Measurements from ENCODE around the gene DLG4. TPM values are rescaled to one million over a fixed set of nuclear protein-coding genes. Genes with fewer than 3 reads are reported as not detected.
A peak's percentile ranks its signal among the peaks of the same experiment; 100 is the strongest.

The DLG4 gene
- polyA plus RNA-seq, 1 experiment, result 10.2 TPM

Small RNA genes lying within 50 kb of the gene (small RNA-seq; reads per million reads assigned to genes)
- gene AC120057.4 (ENCODE audit: insufficient read length, low read depth), result not detected
- gene MIR324 (ENCODE audit: insufficient read length, low read depth), result 1,123 reads per million, percentile 96 among the genes with 10 or more reads in this experiment
- not detected for gene RF00019 (ENCODE audit: insufficient read length, low read depth)

Other genes with a start within 250 kb of the DLG4 start
- not detected in 2 replicates for gene ALOX12, start 223.8 kb downstream of the DLG4 start, polyA plus RNA-seq (2011; rRNA removed)
- 240 and 332 TPM in 2 replicates for gene RNASEK, start 207.2 kb downstream of the DLG4 start, polyA plus RNA-seq (2011; rRNA removed)
- 0.02 TPM in 1 of 2 replicates, not detected in the other for gene BCL6B, start 196.8 kb downstream of the DLG4 start, polyA plus RNA-seq (2011; rRNA removed)
- 1.5 and 1.7 TPM in 2 replicates for gene SLC16A13, start 183.8 kb downstream of the DLG4 start, polyA plus RNA-seq (2011; rRNA removed)
- not detected in 2 replicates for gene SLC16A11, start 175.7 kb downstream of the DLG4 start, polyA plus RNA-seq (2011; rRNA removed)
- gene CLEC10A, start 139.6 kb downstream of the DLG4 start, polyA plus RNA-seq (2011; rRNA removed), result not detected in 2 replicates
- gene ASGR2, start 105.0 kb downstream of the DLG4 start, polyA plus RNA-seq (2011; rRNA removed), result not detected in 2 replicates
- gene ASGR1, start 40.5 kb downstream of the DLG4 start, polyA plus RNA-seq (2011; rRNA removed), result 1.1 and 1.5 TPM in 2 replicates
- gene ACADVL, start 102 bp upstream of the DLG4 start, polyA plus RNA-seq (2011; rRNA removed), result 217 and 262 TPM in 2 replicates
- gene DVL2, start 14.7 kb upstream of the DLG4 start, polyA plus RNA-seq (2011; rRNA removed), result 5.1 and 8.2 TPM in 2 replicates
- 56.3 and 58.7 TPM in 2 replicates for gene PHF23, start 19.6 kb upstream of the DLG4 start, polyA plus RNA-seq (2011; rRNA removed)
- gene GABARAP, start 22.6 kb upstream of the DLG4 start, polyA plus RNA-seq (2011; rRNA removed), result 929 and 984 TPM in 2 replicates
- gene CTDNEP1, start 31.9 kb upstream of the DLG4 start, polyA plus RNA-seq (2011; rRNA removed), result 115 and 151 TPM in 2 replicates
- 25.9 and 28.0 TPM in 2 replicates for gene ELP5, start 32.4 kb upstream of the DLG4 start, polyA plus RNA-seq (2011; rRNA removed)
- 0.84 and 1.0 TPM in 2 replicates for gene CLDN7, start 42.6 kb upstream of the DLG4 start, polyA plus RNA-seq (2011; rRNA removed)
- 0.15 and 0.21 TPM in 2 replicates for gene SLC2A4, start 61.9 kb upstream of the DLG4 start, polyA plus RNA-seq (2011; rRNA removed)
- 0.02 TPM in 1 of 2 replicates, not detected in the other for gene YBX2, start 74.8 kb upstream of the DLG4 start, polyA plus RNA-seq (2011; rRNA removed)
- gene EIF5A, start 87.8 kb upstream of the DLG4 start, polyA plus RNA-seq (2011; rRNA removed), result 466 and 469 TPM in 2 replicates
- 21.5 and 22.2 TPM in 2 replicates for gene GPS2, start 95.5 kb upstream of the DLG4 start, polyA plus RNA-seq (2011; rRNA removed)
- 7.3 and 9.6 TPM in 2 replicates for gene NEURL4, start 109.5 kb upstream of the DLG4 start, polyA plus RNA-seq (2011; rRNA removed)
- 0.35 and 0.74 TPM in 2 replicates for gene ACAP1, start 116.7 kb upstream of the DLG4 start, polyA plus RNA-seq (2011; rRNA removed)
- 12.1 and 13.8 TPM in 2 replicates for gene KCTD11, start 132.3 kb upstream of the DLG4 start, polyA plus RNA-seq (2011; rRNA removed)
- gene TMEM95, start 135.3 kb upstream of the DLG4 start, polyA plus RNA-seq (2011; rRNA removed), result not detected in 2 replicates
- gene TNK1, start 161.3 kb upstream of the DLG4 start, polyA plus RNA-seq (2011; rRNA removed), result 0.22 and 0.25 TPM in 2 replicates
- gene PLSCR3, start 174.7 kb upstream of the DLG4 start, polyA plus RNA-seq (2011; rRNA removed), result 35.2 and 53.0 TPM in 2 replicates
- 83.8 and 104 TPM in 2 replicates for gene TMEM256, start 184.3 kb upstream of the DLG4 start, polyA plus RNA-seq (2011; rRNA removed)
- 8.9 and 12.4 TPM in 2 replicates for gene NLGN2, start 188.0 kb upstream of the DLG4 start, polyA plus RNA-seq (2011; rRNA removed)
- gene SPEM1, start 200.5 kb upstream of the DLG4 start, polyA plus RNA-seq (2011; rRNA removed), result not detected in 2 replicates
- not detected in 2 replicates for gene SPEM2, start 205.8 kb upstream of the DLG4 start, polyA plus RNA-seq (2011; rRNA removed)
- gene SPEM3, start 209.0 kb upstream of the DLG4 start, polyA plus RNA-seq (2011; rRNA removed), result not detected in 2 replicates
- gene TMEM102, start 215.6 kb upstream of the DLG4 start, polyA plus RNA-seq (2011; rRNA removed), result 1.0 and 1.1 TPM in 2 replicates
- gene FGF11, start 219.7 kb upstream of the DLG4 start, polyA plus RNA-seq (2011; rRNA removed), result 0.58 and 0.63 TPM in 2 replicates
- 5.3 and 6.3 TPM in 2 replicates for gene CHRNB1, start 225.2 kb upstream of the DLG4 start, polyA plus RNA-seq (2011; rRNA removed)